ENCODE results near the gene DBNL. TPM values are rescaled to one million over a fixed set of nuclear protein-coding genes. Genes with fewer than 3 reads are reported as not detected.
A peak's percentile ranks its signal among the peaks of the same experiment; 100 is the strongest.

DBNL gene
- total RNA-seq, 1 donor from 2014 or later: 85.0 TPM

GRCh38 chr7:44098092-44099068, 53.9 kb downstream of the DBNL start:
- no peak for FAIRE-seq
- Mint-ChIP-seq H3K27me3 (ENCODE audit: low read depth, unreplicated experiment) (no peaks in the 10 kb centered on the region), H3K4me1 (ENCODE audit: low read depth, unreplicated experiment) (peaks cover 29% of the 10 kb centered on the region)

GRCh38 chr7:44099669-44100068, 55.2 kb downstream of the DBNL start:
- Histone ChIP-seq H3K4me2 (ENCODE audit: low read length) (no peak overlapping the region), H3K79me2 (ENCODE audit: insufficient read depth, low read length) (no peaks in the 10 kb centered on the region), H3K4me3 (ENCODE audit: insufficient read depth, low read depth, low read length) (no peak overlapping the region), H3K27me3 (ENCODE audit: insufficient read depth, low read length) (no peaks in the 10 kb centered on the region), H4K20me1 (ENCODE audit: insufficient read depth, low read length) (no peaks in the 10 kb centered on the region), H3K9me3 (ENCODE audit: insufficient read depth, low read depth, low read length) (no peaks in the 10 kb centered on the region), H3K36me3 (ENCODE audit: insufficient read depth, low read length) (no peaks in the 10 kb centered on the region), H3K27ac (ENCODE audit: low read depth, low read length) (no peak overlapping the region), H2AFZ (ENCODE audit: low read depth, low read length) (no peak overlapping the region), H3K4me1 (ENCODE audit: insufficient read depth, low read length) (peaks cover 17% of the 10 kb centered on the region), H3K9ac (ENCODE audit: low read length) (no peak overlapping the region)
- peak overlapping the region; percentile 27 for H3K4me3 Mint-ChIP-seq (ENCODE audit: unreplicated experiment)
- no peaks in the 10 kb centered on the region for H3K36me3 Mint-ChIP-seq (ENCODE audit: low read depth, unreplicated experiment)
- H3K27ac Mint-ChIP-seq (ENCODE audit: unreplicated experiment): peak overlapping the region; percentile 95
- peaks cover 28% of the 10 kb centered on the region for H3K4me1 Mint-ChIP-seq (ENCODE audit: low read depth, unreplicated experiment)
- H3K9me3 Mint-ChIP-seq (ENCODE audit: unreplicated experiment): no peaks in the 10 kb centered on the region
- FAIRE-seq (no peak), DNase-seq (ENCODE audit: low read depth) (no peak)
- no peaks in the 10 kb centered on the region for H3K27me3 Mint-ChIP-seq (ENCODE audit: low read depth, unreplicated experiment)
- TF ChIP-seq CTCF (IDR thresholded peaks at IDR 0.05; ENCODE audit: insufficient read depth, low read depth, low read length): no peak

More at GRCh38 chr7:44098092-44099068, 53.9 kb downstream of the DBNL start:
- no peaks in the 10 kb centered on the region for H3K36me3 Mint-ChIP-seq (ENCODE audit: low read depth, unreplicated experiment)
- Histone ChIP-seq H4K20me1 (ENCODE audit: insufficient read depth, low read length) (no peaks in the 10 kb centered on the region), H3K79me2 (ENCODE audit: insufficient read depth, low read length) (no peaks in the 10 kb centered on the region), H3K4me1 (ENCODE audit: insufficient read depth, low read length) (peaks cover 17% of the 10 kb centered on the region), H3K9me3 (ENCODE audit: insufficient read depth, low read depth, low read length) (no peaks in the 10 kb centered on the region), H3K27me3 (ENCODE audit: insufficient read depth, low read length) (no peaks in the 10 kb centered on the region), H3K9ac (ENCODE audit: low read length) (no peak overlapping the region), H3K27ac (ENCODE audit: low read depth, low read length) (no peak overlapping the region), H3K4me3 (ENCODE audit: insufficient read depth, low read depth, low read length) (no peak overlapping the region), H3K36me3 (ENCODE audit: insufficient read depth, low read length) (no peaks in the 10 kb centered on the region), H2AFZ (ENCODE audit: low read depth, low read length) (no peak overlapping the region), H3K4me2 (ENCODE audit: low read length) (no peak overlapping the region)
- DNase-seq (ENCODE audit: low read depth): no peak
- peak overlapping the region; percentile 63 for H3K27ac Mint-ChIP-seq (ENCODE audit: unreplicated experiment)
- H3K4me3 Mint-ChIP-seq (ENCODE audit: unreplicated experiment): no peak overlapping the region
- H3K9me3 Mint-ChIP-seq (ENCODE audit: unreplicated experiment): no peaks in the 10 kb centered on the region
- no peak for TF ChIP-seq EZH2 (IDR thresholded peaks at IDR 0.05; ENCODE audit: insufficient read depth, low read length)
- no peak for TF ChIP-seq CTCF (IDR thresholded peaks at IDR 0.05; ENCODE audit: insufficient read depth, low read depth, low read length)

Data from astrocyte (in vitro differentiated cells and primary cell).